ENCODE results near the gene NR1I3.

GRCh38 chr1:161220002-161220401 is 18.0 kb downstream of the NR1I3 start:
- TF ChIP-seq CTCF (IDR thresholded peaks at IDR 0.05; ENCODE audit: low read length) (no peak), EZH2 (IDR thresholded peaks at IDR 0.05; ENCODE audit: borderline replicate concordance, low read length) (no peak)
